LNCAP (cell line): ENCODE results near the gene FBXO44.

Experiments used
- CTCF ChIP-seq: fragments of 450-650 bp; IDR thresholded peaks from 2 replicates; pipeline ENCODE4 v1.5.1; 2017; ENCODE audit warnings: mild to moderate bottlenecking

FBXO44 gene

DNA sequence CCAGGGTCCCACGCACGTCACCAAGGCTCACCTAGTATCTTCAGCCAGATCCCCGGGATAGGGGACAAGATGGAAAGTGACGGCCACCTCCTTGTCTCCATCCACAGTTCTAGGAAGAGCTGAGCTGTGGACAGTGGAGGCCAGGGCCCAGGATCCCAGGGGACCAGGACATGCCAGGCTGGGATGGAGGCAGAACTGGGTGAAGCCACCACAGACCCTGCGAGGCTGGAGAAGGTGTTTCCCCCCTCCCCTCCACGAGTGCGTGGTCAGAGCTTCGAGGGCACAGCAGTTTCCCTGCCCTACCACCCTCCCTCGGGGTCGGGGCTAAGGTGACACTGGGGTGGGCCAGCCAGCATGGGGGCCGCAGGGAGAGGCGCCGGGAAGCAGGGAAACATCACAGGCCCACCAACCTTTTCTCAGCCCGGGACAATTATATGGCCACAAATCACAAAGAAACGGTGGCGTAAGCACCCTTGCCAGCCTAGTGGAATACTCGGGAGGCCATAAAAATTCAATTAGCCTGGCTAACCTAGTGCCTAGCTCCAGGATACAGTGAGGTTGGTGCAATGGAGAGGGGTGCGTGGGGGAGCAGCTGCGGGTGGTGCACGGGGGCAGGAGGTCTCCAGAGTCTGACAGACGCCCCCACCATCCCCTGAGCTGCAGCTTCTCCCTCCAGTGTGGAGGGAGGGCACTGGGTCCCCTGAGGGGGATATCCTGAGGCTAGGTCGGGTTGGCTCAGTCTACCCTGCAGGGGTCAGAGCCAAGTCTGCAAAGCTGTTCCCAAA lies 50.2 kb downstream of the FBXO44 start:
- TF ChIP-seq CTCF = no peak

DNA sequence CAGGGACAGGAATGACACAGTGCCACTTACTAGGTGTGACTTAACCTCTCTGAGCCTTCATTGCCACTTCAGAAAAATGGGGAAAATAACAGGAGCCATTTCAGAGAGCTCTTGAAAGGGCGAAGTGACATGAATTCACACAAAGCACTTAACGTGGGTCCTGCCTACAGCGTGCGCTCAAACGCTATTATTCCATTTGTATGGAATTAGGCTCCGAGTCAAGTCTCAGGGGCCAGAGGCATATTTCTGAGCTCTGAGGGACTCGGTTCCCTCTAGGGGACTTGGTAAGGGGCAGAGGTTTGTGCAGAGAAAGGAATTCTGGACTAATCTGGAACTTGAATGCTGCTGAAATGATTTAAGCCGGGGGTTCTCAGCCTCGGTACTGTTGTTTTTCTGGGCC lies 50.9 kb downstream of the FBXO44 start:
- TF ChIP-seq CTCF = no peak

DNA sequence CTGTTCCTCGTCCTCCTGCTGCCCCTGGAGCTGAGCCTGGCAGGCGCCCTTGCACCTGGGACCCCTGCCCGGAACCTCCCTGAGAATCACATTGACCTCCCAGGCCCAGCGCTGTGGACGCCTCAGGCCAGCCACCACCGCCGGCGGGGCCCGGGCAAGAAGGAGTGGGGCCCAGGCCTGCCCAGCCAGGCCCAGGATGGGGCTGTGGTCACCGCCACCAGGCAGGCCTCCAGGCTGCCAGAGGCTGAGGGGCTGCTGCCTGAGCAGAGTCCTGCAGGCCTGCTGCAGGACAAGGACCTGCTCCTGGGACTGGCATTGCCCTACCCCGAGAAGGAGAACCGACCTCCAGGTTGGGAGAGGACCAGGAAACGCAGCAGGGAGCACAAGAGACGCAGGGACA lies 51.6 kb downstream of the FBXO44 start:
- TF ChIP-seq CTCF = no peak

- no peak for TF ChIP-seq CTCF
These were observed 53.1 kb downstream of the FBXO44 start for GRCh38 chr1:11707621-11708276.

DNA sequence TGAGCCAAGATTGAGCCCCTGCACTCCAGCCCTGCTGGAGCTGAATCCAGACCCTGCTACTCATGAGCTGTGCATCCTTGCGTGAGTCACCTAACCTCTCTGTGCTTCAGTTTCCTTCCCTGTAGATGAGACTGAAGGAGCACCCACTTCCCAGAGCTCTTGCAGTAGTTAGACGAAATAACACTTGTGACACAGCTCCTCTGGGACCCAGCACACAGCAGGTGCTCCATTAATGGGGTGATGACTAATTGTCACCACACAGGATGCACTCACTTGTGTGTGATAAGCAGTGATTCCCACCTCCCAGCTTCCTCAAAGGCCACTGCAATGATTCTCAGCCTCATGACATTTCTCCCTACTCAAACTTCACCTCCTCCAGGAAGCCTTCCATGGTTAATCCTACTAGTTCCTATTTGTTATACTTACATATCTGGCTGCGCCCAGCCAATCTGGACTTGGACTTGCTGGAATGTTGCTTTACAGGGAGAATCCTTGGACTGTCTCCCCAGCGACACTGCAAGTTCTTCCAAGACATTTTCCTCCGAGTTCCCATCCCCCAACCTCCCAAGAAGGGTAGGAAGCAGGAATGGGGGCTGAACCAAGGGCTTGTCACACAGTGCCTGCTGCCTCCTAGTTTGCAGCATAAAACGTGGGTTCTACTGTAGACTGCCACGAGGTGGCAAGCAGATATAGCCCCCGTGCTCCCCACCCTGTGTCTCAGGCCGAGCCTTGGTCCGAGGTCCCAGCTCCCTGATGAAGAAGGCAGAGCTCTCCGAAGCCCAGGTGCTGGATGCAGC lies 54.1 kb downstream of the FBXO44 start:
- TF ChIP-seq CTCF = no peak

DNA sequence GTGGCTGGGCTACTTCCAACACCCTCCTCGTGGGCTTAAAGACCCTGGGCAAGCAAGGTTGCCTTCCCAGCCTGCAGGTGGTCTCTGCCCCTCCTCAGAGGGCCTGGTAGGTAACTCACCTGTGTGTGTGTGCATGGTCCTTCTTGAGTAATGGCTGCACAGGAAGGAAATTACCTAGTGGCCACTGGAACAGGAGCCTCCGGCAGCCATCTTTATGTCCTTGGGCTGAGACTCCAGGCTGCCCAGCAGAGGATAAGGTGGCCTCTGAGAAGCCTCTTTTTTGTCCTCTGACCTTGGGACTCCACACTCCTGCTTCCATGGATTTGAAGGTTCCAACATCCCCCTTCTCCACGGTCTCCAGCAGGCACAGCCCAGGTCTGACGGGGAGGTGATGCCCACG lies 56.8 kb downstream of the FBXO44 start:
- no peak for TF ChIP-seq CTCF

DNA sequence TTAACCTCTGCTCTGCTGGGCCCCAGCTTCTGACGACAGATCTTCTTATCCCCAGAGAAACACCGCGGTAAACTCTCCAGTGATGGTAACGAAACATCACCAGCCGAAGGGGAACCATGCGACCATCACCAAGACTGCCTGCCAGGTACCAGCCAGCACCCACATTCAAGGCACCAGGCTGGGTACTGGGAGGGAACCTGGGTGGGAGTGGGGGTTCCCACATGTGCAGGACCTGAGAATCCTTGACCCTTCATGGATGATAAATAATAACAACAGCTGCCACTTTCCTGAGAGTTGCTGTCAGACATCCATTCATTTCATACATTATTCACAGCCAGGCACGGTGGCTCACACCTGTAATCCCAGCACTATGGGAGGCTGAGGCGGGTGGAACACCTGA lies 57.6 kb downstream of the FBXO44 start:
- TF ChIP-seq CTCF = no peak
